ENCODE data around the gene PIGZ.

The PIGZ gene, protein sequence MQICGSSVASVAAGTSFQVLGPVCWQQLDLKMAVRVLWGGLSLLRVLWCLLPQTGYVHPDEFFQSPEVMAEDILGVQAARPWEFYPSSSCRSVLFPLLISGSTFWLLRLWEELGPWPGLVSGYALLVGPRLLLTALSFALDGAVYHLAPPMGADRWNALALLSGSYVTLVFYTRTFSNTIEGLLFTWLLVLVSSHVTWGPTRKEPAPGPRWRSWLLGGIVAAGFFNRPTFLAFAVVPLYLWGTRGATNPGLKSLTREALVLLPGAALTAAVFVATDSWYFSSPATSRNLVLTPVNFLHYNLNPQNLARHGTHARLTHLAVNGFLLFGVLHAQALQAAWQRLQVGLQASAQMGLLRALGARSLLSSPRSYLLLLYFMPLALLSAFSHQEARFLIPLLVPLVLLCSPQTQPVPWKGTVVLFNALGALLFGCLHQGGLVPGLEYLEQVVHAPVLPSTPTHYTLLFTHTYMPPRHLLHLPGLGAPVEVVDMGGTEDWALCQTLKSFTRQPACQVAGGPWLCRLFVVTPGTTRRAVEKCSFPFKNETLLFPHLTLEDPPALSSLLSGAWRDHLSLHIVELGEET

DNA sequence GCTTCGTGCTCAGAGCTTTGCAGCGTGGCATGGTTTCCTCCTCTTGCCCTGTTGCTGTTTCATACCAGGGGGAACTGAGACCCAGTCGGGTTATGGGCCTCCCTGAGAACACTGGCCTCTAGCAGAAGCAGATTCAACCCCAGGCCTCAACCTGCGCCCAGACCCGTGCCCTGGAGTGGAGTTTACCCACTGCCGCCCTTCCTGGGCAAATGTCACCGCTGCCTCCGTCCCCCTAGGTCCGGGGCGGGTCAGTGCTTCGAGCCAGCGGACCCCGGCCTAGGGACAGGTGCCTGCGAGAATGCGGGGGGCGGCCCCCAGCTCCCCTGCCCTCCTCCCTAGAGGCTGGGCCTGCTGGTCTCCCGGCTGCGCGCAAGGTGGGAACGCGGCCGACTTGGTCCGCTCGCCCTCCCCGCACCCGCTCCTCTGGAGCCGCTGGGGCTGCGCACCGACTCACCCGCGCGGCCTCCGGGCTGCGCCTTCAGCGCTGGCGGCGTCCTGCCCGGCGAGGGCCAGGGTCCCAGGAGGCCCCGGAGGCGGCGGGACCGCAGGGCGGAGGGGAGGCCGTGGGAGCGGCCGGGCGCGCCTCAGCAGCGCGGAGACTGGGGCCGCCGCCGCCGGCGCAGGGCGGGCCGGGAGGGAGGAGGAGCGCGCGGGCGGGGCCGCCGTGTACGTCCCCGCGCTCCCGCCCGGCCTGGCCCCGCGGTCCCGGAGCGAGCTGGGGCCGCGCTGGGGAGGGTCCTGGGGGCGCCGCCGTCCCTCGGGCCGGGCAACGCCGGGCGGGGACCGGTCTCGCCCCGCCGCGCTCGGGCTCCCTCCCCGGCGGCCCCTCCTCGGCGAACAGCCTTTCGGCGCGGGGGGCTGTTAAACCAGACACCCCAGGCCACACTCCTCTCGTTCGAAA is at the start of gene PIGZ:
PIGZ (minus strand) TSS at position 601 of the 901 bp plus-strand sequence. CDS start 16,802 bp downstream, outside the sequence.
- DNase-seq (ENCODE audit: low read depth, low spot score): no peak

DNA sequence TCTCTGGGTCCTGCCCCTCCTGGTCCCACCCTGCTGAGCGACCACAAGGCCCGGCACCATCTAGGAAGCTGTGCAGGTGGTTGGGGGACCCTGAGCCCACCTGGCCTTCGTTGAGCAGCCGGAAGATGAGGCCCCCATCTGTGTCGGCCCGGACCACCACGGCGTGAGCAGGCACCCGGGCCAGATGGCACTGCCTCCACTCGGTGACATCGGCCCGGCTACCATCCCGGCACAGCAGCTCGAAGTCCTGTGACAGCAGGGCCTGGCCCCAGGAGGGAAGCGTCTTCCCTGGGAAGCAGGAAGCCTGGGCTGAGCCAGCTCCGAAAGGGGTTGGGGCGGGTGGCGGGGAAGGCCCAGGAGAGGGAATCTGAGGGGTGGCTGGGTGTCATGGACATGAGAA is 48.4 kb upstream of the PIGZ start:
- no peak for DNase-seq (ENCODE audit: low read depth, low spot score)

DNA sequence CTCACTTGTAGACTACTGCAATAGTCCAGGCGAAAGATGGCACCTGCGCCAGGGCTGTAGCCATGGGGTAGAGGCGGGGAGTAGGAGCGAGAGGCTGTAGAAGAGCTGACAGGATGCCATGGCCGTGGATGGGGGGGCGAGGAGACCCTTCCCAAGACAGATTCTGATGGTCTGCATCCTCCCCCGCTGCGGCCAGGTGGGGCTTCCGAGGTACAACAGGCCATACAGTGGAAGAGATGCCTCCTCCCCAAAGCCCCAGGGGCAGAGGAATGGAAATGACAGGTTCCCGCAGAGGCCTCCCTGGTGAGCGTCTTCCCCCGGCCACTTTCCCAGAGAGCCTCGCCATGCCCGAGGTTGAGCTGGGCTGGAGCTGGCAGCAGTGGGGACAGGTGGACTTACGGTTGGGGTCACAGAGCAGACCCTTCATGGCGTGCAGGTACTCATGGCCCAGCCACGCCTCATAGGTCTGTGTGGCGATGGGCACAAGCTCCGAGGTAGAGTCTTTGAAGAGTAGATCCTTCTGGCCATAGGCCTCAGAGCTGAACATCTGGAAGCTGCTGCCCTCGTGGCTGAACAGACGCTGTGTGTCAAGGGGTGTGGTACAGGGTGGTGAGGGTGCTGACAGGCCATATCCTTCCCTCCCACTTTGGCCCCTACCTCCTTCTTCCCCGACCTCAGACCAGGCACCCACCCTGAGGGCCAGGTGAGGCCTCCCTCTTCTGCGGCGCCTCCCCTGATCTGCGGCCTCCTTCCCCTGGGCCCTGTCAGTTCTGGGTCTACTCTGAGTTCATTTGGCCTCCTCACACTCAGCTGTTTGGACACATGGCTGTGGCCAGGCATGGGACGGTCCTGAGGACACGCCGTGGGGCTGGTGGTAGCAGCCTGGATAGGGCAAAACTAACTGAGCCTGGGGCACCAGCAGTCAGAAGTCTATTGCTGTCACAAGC is 47.4 kb upstream of the PIGZ start:
- DNase-seq (ENCODE audit: low read depth, low spot score): no peak

DNA sequence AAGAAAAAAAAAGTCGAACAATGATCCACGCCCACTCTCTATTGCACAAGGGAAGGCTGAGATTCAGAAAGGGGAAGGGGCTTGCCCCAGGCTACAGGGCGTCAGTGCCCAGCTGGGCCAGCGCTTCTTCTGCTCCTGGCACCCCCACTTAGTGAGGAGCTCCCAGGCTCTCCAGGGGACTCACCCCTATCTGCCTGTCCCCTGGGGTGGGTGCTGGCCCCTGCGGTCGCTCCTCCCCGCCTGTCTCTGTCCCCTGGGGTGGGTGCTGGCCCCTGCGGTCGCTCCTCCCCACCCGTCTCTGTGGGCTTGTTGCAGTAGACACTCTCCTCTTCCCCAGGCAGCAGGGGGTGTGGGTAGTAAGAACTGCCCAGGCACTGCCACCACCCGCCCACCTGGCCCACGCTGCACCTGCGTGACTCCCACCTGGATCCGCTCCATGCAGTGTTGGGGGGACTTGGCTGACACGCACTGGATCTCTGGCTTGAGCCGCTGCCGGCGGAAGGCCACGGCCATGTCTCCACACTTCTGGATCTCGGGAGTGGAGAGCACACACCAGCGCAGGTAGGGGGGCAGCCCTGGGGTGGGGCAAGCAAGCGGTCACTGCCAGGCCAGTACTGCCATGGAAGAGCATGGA is 46.4 kb upstream of the PIGZ start:
- DNase-seq (ENCODE audit: low read depth, low spot score): no peak

DNA sequence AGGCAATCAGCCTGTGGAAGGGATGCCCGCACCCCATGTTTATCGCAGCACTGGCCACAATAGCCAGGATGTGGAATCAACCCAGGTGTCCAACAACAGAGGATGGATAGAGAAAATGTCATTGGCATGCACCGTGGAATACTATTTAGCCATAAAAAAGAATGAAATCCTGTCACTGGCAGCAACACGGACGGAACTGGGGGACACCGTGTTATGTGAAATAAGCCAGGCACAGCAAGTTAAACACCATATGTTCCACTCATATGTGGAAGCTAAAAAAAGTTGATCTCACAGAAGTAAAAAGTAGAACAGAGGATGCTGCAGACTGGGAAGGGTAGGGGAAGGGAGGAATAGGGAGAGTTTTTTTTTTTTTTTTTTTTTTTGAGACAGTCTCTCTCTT is 45.4 kb upstream of the PIGZ start:
- no peak for DNase-seq (ENCODE audit: low read depth, low spot score)

DNA sequence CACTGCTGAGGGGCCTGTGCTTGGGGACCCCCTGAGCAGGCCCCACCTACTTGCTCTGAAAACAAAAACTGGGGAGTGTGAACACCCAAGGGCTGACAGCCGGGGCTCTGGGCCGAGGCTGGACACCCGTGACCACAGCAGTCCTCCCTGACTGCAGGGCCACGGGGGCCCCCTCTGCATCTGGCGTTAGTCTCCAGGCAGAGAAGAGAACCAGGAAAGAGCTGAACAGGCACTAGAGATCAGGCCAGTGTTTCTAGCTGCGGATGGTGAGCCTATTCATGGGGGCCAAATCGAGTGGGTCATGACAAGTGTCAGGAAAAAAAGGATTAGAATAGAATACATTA is 43.9 kb upstream of the PIGZ start:
- DNase-seq (ENCODE audit: low read depth, low spot score): no peak

DNA sequence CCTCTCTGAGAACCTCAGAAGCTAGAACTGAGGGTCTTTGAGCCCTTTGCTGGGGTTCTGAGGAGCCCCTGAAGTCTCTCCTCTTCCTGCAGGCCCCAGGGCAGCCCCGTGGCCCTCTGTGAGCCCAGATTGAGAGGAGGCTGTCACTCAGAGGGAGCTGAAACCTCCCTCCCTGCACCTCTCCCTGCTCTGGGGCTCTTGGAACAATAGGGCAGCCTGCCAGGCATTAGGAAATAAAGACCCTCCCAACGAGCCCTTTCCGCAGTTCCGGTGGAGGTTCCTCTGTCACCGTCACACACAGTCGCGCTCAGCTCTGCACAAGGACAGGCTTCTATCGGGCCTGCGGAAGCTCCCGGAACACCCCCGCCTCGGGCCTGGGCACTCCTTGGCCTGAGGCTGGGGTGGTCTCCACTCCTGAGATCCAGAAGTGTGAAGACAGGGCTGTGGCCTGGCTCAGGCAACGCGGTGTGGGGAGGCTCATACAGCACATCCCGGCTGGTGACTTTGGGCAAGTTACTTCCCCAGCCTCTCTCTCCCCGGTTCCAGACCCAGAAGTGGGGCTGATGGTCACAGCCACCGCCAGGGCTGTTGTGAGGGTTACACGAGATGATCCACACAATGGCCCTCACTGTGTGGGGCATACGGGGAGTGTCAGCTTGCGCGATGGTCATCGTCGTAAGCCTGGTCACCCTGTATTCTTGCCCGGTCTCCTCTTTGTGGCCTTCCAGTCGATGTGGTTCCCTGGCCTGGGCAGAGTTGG is 43.3 kb upstream of the PIGZ start:
- no peak for DNase-seq (ENCODE audit: low read depth, low spot score)

DNA sequence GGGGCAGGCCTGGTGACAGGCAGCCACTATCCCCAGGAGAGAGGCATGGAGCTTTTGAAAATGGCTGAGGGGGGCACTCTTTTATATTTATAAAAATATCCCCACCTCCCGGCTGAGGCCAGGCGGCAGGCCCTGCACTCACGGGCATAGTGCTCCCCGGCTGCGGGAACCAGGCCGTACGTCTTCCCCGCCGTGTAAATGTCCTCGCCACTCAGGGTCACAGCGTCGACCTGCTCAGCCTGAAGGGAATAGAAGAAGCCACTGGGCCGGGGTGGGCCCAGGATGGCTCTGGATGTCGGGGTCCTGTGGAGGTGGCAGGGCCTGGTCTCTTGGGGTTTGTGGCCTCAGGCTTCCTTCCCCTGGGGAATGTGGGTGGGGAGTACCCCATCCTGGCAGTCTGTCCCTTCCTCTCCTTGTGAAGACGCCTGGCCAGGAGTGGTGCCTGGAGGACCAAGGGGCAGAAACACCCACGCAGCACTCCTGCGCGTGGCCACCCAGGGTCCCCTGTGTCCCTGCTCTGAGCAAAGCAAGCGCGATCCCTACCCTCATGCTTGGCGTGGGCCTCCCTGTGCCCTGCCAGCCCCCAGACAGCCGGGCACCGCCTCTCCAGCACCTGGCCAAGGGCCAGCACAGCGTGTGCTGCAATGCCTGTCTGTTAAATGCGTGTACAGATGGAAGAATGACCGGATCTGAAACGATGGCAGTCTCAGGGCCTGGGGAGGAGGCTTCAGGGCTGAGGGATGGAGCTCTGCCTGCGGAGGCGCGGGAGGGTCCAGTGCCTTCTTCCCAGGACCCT is 42.1 kb upstream of the PIGZ start:
- no peak for DNase-seq (ENCODE audit: low read depth, low spot score)

DNA sequence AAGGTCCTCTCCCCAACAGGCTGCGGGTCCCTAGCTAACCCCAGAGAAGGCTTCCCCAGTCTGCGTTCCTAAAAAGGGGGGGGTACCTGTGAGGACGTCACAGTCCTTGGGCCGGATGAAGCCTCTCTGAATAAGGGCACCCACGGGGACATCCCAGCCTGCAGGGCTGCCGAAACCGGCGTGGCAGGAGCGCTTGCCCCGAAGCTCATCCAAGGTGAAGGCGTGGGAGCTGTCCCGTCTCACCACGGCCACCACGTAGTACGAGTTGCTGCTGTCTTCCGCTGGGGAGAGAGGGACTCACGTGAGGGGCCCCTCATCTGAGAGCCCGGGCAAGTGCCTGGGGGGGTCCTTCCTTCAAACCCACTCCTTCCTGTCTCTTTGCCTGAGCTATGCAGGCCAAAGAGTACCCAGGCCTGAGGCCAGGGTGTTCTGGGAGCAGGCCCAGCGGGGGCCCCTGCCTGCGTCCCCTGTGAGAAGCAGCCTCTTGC is 40.9 kb upstream of the PIGZ start:
- no peak for DNase-seq (ENCODE audit: low read depth, low spot score)

DNA sequence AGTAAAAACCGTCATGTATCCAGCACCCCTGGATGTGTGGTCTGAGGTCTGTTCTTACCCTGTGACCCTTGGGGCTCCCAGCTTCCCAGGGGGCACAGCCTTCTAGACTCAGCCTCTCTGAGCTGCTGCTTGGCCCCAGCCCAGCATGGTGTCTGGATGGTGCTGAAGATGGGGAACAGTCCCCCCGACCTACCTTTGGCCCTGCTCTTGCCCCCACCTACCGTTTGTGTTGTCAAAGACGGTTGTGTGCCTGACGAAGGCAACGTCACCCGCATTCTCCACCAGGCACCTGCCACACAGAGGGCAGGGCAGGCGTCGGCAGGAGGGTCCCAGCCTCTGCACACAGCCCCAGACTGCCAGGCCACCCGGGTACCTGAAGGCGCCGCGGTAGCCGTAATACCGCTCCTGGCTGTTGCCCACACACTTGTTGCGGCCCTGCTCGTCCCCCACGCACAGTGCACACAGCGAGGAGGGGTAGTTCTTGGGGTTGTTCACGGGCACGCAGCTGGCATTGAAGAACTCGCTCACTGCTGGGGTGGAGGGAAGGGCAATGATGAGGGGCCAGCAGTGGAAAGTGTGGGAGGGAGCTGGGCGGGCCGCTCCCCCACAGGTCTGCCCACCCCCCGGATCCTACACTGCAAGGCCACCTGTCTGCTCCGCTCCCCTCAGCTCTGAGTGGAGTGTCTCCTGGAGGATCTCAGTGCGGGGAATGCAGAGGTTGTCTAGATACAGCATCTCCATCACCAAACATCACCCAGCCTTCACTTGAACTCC is 40.0 kb upstream of the PIGZ start:
- DNase-seq (ENCODE audit: low read depth, low spot score): no peak

DNA sequence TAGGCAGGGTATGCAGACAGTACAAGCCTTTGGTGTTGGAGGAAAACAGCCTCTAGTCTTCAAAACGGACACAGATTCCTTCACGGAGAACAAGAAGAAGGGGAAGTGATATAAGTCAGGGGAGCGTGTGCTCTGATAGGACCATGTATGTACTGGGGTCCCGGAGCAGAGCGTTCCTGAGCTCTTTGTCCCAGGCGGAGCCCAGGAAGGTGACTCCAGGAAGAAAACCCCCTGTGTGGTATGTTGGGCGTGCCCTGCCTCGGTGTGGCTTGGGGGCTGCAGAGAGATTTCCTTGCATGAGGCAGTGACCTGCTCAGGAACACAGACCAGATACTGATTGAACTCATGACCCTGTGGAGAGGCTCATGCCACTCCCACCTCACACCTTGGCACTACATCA is 39.3 kb upstream of the PIGZ start:
- no peak for DNase-seq (ENCODE audit: low read depth, low spot score)

DNA sequence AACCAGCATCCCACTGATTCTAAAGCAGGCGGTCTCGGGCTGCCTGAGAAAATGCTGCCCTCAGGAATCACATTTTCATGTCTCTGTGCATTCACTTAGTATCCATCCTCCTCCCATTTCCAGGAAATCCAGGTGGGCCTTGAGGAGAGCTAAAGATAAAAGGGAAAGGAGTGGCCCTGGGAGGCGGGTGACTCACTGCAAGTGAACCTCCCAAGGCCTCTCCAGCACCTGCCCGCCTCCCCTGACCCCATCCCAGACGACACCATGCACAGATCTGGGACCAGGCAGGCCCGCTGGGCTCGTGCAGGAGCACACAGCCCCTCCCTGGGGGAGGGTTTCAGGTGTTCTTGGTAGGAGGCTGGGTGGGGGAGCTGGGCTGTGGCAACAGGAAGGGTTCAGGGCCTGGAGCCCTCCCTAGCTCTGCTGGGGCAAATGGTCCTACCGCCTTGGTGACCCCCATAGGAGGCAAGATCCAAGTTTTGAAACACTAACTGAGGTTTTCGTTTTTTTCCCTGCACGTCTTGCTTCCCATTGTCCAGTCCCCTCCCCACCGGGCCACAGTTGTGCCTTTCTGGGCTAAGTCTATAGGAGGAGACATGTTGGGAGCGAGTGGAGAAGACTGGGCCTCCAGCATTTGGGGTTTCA is 38.8 kb upstream of the PIGZ start:
- DNase-seq (ENCODE audit: low read depth, low spot score): no peak

DNA sequence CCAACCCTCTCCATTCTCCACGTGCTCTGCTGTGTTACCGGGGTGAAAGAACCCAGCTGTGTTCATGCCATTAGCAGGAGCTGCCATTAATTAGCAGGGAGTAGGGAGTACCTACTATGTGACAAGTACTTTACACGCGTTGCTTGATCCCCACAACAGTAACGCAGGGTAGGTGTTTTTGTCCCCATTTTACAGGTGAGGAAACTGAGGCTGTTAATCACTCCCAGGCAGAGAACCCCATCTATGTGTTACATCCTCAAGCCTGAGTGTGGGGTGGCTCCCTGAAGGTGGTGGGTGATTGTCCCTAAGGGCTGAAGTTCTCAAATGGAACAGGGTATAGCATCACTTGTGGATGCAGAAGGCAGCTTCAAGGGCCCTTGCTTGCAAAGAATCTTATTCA is 38.2 kb upstream of the PIGZ start:
- DNase-seq (ENCODE audit: low read depth, low spot score): no peak

DNA sequence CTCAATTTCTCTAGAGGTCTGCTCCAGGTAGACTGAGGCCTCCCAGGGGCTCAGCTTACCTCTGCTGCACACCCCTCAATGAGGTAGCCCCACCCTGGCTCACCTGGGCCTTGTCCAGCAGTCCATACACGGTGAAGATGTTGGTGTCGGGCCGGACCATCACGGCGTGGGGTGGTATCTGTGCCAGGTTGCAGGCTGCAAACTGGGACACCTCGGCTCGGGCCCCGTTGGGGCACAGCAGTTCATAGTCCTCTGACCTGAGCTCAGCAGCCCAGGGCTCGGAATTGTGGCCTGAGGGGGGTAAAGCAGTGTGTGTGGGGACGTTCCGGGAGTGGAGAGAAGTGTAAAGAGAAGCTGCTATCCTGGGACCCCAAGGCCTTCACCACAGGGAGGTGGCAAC is 37.8 kb upstream of the PIGZ start:
- DNase-seq (ENCODE audit: low read depth, low spot score): no peak

DNA sequence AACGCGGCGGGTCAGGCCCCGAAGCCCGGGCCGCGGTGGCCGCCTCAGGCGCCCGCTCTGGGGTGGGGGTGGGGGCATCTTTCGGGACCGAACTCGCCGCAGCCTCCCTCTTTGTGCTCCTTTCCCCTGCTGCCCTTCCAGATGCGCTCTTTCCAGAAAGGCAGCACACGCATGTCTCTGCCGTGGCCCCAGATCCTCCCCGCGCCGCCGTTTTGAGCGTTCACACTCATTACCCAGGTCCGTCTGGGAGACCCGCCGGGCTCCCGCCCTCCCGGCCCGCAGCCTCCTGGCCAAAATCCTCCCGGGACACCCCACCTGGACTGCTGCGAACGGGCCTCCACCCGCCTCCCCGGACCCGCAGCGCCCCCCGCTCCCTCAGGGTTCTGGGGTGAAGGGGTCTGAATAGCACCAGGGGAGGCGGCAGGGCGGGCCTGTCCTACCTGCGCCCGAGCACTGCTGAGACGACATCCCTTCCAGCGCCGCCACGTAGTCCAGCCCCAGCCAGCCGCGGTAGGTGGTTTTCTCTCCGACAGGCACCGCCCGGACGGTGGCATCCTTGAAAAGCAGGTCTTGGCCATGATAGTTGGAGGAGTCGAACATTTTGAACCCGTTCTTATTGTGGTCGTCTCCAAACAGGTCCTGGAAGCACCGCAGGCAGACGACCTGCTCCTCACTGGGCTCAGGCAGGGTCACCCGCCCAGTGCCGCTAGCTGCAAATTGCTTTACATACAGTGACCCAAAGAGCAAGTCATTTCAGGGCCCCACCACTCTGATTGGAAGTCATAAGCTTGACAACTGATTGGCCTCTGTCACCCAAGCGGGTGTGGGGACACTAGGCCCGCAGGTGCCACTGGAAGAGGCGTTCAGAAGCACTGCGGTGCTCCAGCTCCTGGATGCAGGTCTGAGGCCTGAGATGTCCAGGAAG is 35.1 kb upstream of the PIGZ start:
- DNase-seq (ENCODE audit: low read depth, low spot score): no peak

DNA sequence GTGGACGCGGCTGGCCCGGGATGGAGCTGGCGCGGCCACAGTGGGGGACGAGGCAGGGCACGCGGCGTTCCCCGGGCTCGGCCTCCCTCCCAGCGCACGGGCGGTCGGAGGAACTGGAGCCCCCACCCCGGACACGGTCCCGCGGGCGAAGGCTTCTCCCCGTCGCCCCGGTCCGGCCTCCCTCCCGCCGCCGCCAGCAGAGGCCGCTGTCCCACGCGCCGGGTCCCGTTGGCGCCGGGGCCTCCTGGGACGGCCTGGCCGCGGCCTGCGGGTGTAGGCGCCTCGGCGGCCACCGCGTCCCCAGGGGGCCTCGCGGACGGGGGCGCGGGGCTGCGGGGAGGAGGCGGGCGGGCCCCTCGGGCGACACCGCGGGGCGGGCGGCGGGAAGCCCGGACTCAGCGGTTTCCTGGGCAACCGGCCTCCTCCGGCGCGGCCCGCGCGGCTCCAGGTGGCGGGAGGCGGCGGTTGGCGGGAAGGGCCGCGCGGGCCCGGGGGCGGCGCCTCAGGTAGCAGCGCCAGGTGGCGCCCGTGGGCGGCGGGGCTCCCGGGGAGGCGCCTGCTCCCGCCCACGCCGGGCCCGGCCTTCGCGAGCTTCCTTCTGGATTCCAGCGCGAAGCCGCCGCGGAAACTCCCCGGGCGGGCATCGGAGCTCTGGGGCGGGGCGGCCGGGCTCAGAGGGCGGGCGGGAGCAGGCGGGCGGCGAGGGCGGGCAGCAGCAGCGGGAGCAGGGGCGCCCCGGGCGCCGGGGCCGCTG is 34.2 kb upstream of the PIGZ start:
- no peak for DNase-seq (ENCODE audit: low read depth, low spot score)

Measured in iPS DF 19.7 (cell line).